ENCODE measurements around the gene AKNAD1.
"Not testable (repeated sequence)": the region's sequence is repeated elsewhere in the genome, so short reads cannot be mapped to it uniquely, and the experiment has no call there.

AKNAD1 gene, protein sequence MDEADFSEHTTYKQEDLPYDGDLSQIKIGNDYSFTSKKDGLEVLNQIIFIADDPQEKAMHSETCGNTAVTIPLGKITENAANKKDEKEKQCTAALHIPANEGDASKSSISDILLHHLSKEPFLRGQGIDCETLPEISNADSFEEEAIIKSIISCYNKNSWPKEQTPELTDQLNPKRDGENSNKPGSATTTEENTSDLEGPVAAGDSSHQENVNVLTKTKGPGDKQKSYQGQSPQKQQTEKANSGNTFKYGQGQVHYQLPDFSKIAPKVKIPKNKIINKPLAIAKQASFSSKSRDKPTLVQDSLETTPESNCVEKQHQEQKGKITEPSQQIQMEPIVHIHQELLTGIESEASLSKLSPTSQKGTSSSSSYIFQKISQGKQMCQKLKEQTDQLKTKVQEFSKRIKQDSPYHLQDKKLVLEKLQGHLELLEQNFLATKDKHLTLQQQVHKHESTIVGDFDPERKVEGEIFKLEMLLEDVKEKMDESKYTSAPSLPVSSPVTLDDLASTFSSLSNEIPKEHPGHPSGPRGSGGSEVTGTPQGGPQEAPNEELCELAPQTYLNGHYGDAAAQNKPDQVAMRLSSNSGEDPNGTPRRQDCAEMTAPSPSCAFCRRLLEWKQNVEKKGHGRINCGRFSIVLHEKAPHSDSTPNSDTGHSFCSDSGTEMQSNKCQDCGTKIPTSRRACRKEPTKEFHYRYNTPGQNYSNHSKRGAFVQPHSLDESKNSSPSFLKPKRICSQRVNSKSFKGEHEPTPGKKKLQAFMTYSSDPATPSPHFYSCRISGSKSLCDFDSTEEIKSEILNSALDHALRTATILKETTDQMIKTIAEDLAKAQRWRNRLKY

DNA sequence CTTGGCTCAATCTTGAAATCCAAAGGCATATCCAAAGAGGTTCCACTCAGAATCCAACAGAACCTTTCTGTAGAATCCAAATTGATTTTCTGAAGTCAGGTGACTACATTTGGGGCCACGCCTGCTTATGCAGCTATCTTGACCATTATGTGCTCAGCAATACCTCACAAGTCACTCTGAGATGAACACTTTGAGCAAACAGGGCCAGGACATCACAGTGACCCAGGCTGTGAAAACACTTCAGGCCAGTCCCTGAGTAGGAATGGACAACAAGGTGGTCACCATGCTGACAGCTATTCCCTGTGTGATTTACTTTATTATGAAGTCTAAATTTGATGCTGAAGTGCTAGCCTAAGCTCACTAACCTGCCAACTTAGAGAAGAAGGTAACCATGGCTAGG lies at the start of gene AKNAD1:
AKNAD1 (minus strand) TSS at position 101 of the 400 bp plus-strand sequence. CDS start 4,430 bp downstream, outside the sequence.
- no peak for DNase-seq (ENCODE audit: low read depth, low spot score)

DNA sequence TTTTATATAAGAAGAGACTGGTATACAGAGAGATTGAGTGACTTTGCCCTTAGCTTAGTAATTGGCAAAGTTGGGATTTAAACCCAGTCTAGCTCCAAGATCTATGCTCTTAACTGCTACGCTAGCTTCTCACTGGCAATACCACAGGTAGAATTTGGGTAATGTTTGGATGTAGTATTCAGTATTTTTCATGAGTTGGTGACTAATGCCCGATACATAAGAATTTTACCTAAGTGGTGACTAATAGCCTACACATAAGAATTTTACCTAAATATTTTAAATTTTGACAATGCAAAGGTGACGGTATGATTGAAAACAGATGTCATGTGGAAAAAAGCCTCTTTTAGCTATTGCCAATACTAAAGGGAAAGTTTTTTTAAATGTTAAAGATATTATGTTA lies 44.2 kb upstream of the AKNAD1 start:
- DNase-seq (ENCODE audit: low read depth, low spot score): no peak

DNA sequence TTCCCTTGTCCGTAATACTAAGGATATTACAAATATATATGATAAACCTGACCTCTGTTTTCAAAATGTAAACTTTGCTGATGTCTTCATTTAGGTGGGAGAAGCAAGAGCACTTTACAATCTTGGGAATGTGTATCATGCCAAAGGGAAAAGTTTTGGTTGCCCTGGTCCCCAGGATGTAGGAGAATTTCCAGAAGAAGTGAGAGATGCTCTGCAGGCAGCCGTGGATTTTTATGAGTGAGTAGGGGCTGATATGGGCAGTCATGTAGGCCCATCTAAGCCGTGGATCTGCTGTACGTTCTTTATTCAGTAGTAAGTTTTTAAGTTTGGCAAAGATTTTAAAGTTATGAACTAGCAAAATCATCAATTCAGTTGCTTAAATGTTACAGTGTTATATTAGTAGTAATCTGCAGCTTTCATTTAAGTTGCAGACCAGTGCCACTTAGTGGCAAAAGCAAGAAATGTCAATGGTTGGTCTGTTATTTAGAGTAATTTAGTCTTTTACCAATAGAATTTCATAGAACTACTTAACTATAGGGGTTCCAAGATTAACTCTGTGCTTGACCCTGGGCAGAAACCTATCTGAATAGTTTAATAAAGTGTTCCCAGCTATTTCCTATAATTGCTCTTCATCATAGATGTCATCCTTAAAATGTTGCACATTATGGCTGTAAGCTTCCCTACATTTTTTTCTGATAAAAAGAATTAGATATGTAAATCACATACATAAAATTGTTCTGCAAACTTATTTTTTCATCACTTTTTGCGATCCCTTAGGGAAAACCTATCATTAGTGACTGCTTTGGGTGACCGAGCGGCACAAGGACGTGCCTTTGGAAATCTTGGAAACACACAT lies 41.2 kb upstream of the AKNAD1 start:
- DNase-seq (ENCODE audit: low read depth, low spot score): peak; percentile 68

DNA sequence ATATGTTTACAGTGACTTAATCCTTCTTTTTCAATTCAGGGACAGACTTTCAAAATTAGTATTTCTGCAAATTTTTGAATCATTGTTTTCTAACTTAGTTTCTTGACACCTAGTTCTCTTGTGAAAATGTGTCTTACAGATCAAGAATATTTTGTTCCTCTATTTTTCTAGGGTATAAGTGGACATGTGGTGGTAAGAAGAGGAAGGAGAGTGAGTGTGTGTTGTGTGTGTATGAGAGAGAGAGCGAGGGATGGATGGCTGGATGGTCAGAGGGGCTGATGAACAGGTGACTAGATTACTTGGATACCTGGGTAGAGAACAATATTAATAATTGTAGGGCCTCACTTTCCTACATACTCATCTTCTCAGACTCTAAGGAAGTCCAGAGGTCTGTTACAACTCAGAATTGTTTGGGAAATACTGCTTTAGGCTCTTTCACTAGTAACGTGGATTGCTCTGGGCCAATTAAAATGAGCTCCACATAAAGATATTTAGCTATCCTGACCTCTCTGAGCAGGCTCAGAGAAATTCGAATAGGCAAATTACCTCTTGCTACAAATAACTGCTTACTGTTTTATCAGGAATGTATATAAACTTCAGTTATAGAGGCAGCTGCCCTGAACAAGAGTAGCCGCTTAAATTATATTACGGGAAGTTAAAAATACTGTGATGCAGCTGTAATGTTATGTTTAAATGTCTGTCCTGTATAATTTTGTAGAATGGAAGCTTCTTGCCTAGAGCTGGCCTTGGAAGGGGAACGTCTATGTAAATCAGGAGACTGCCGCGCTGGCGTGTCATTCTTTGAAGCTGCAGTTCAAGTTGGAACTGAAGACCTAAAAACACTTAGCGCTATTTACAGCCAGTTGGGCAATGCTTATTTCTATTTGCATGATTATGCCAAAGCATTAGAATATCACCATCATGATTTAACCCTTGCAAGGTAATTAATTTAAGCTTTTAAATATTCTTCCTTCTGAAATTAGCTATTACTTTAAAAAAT lies 39.6 kb upstream of the AKNAD1 start:
- peak; percentile 44 for DNase-seq (ENCODE audit: low read depth, low spot score)

DNA sequence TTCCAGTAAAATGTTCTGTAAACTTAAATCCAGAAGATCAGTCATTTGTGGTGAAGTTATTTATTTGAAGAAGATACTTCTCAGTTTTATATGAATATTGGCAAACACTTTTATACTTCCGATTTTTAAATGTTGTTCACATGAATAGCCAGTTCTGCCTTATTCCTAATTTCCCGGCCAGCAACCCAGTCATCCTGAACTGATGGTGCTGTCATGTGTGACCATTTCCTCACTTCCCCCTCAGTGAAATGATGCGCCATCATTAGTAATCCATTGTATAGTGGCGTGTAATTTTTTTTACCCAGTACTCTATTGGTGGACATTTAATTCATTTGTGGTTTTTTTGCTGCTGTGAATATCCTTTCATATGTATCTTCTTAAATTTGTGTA lies 36.2 kb upstream of the AKNAD1 start:
- no peak for DNase-seq (ENCODE audit: low read depth, low spot score)

DNA sequence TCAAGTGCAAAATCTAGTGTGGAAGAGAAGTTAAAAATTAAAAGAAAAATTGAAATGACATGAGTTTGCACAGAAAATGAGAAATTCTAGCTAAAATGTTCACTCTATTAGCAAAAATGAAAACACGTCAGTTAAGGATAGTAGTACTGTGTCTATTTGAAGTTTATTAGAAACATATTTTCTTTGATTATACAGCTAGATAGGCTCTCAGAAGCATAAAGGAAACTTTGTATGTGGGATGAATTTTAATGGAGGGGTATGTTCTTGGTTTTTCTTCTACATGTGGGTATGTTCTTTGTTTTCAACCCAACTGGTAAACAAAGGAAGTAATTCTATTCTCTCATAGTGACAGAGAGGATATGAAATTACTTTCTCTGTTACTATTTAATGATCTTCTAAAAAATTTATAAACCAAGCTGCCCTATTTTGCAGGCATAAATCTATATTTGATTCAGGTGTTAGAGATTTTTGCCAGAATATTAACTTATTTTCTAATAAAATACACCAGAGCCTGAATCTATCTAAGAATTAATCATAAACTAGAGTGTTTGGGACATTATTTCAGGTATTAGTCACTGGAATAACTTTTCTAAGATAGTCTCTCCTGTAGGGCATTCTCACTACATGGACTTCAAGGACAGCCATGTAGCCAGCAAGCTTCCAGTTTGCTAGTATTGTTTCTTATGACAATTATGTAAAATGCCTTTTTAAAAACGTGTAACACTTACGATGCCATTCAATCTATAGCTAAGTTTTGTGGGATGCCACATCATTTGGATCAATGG lies 35.7 kb upstream of the AKNAD1 start:
- no peak for DNase-seq (ENCODE audit: low read depth, low spot score)

DNA sequence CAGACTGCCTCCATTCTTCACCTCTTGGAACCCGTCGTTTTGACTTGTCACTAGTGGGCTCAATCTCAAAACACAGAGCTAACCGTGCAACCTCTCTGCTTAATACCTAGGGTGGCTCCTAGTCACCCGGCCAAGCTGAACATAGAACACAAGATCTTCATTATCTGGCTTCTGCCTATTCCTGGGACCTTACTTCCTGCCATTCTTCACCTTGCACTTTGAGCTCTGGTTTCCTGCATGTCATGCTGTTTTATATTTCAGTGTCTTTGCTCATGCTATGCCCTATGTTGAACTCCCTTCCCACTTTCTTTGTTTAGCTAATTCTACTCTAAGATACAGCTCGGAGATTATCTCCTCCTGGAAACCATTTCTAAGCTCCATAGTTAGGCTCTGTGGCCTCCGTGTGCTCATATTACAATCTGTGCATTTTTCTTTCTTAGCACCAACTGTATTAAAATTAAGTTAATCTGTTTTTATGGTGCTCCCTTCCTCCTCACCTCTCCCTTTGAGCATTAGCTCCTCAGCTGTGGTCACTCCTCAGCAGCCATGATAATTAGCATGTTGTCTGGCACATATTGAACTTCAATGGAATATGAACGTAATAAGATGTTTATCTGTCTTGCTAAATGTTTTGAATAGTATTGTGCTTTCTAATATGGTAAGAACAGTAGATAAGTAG lies 33.0 kb upstream of the AKNAD1 start:
- DNase-seq (ENCODE audit: low read depth, low spot score): no peak

DNA sequence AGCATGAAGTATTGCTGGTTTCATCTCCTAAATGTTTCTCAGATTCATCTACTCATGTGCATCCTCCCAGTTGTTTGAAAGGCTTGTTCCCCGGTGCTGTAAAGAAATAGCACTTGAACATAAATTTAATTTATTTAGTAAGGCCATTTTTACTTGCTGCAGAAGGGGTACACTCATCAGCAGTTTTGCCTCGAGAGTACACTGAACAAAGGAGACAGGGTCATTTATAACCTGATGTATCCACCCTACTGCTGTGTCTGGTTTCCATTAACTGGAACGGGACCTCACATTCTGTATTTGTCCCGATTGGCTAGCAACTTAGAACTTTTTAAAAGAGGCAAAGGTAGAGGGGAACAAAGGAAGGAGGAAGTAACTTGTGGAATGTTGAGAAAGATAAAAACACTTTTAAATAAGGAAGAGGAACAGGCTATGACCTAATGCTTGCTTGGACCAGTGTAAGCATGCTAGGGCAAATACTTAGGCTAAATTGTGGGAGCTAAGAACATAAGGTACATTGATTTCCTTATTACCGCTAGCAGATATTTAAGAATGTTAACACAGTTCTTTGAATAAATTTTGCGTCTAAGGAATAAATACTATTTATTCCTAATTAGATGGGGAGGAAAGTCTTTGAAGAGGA lies 32.2 kb upstream of the AKNAD1 start:
- DNase-seq (ENCODE audit: low read depth, low spot score): not testable (repeated sequence)

DNA sequence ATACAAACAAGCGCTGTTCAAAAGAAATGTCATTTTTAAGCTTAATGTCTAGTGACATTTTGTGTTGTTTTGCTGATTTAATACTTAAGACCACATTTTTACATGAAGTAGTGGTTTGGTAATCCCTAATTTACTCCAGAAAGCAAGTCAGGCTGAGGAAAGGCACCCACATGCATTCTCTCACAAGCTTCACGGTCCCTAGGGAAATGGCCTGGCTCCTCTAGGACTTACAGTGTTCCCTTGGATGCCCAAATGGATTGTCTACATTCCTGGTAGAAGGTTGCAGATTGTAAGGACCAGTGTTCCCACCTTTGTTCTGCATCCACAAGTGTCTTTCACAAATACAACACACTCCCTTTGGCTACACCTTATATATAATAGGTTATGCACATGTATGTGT lies 29.4 kb upstream of the AKNAD1 start:
- DNase-seq (ENCODE audit: low read depth, low spot score): no peak

DNA sequence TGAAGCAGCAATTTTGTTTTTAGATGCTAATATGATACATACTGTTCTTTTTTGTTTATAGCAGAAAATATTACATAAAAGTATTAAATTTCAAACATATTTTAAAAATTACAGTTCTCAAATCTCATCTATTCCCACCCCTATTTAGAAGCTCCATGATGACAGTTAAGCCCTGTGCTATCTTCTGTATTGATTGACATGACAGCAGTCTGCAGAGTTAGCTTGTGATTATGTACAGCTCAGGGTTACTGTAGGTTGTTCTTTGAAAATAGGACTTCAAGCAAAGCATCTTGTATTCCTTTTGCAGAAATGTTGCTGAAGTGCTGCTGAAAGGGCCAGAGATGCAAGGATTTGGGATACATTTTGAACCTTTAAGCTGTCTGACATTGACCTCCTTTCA lies 28.1 kb upstream of the AKNAD1 start:
- no peak for DNase-seq (ENCODE audit: low read depth, low spot score)

DNA sequence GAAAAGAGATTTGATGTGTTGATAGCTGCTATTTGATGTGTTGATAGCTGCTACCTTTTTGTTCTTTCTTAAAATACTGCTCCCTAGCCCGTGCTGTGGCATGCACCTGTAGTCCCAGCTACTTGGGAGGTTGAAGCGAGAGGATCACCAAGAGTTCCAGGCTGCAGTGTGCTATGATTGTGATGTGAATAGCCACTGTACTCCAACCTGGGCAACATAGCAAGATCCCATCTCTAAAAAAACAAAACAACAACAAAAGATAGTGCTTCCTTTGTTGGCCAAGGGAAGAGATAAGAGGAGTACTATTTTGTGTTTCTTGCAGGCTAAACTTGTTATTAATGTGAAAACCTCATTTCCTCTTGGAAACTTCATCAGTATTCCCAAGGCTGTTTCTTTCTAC lies 25.9 kb upstream of the AKNAD1 start:
- DNase-seq (ENCODE audit: low read depth, low spot score): no peak

DNA sequence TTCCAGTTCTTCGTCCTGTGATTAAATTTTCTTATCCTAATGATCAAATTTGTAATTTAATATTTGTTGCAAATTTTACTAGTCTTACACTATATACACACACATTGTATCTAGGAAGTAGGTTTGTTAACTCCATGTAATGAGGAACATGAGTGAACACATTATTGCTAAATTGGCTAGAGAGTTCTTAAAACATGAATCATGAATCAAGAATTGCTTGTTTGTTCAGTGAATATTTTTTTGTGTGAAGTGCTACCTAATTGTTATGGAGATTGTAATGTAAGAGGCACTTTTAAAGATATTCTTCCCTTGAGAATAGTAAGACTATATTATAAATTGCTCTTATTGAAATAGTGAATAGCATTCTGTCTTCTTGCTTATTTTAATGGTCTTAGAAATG lies 24.5 kb upstream of the AKNAD1 start:
- peak; percentile 26 for DNase-seq (ENCODE audit: low read depth, low spot score)

DNA sequence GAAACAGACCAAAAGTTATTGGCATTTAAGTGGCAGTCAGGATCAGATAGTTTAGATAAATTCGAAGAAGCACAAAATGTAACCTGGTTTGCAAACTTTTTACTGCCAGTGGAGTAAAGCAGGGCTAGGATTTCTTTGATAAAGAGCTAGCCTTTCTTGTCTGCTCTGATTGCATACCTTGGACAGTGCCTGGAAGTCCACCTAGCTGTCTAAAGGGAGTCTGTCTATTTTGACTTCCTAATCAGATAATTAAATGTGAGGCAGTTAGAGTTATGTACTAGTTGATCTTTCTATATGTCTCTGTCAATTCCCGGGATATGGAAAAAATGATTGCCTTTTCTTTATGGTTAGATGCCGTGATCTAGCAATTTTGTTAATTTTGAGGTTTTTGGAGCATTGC lies 24.0 kb upstream of the AKNAD1 start:
- DNase-seq (ENCODE audit: low read depth, low spot score): peak; percentile 23

DNA sequence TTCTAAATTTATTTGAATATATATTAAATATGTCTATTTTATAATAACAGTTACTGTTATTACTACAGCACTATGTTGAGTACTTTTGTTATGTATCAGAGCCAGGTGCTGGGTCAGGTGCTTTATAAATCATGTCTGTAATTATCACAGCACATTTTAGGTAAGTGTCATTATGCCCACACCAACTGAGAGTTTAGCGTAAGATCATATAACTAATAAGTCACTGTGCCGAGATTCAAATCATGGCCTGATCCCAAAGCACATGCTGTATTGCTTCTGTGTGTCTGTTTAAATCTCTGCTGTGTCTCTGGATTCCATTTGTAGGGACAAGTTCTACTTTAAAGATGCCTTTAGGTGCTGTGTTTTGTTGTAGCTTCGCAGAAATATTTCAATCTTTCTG lies 21.8 kb upstream of the AKNAD1 start:
- DNase-seq (ENCODE audit: low read depth, low spot score): no peak

DNA sequence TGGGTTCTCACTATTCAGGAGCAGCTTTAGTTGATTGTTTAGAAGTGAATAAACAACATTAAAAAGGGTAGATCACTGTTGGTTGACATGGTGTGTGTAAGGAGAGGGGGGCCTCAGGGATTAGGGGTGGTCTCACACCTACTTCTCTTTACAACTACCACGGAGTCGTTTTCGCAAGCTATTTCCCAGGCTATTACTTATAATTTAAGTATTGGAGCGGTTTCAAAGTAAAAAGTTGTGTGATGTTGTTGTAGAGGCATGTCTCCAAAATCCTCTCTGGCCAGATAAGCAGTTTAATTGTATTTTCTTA lies 21.2 kb upstream of the AKNAD1 start:
- no peak for DNase-seq (ENCODE audit: low read depth, low spot score)

DNA sequence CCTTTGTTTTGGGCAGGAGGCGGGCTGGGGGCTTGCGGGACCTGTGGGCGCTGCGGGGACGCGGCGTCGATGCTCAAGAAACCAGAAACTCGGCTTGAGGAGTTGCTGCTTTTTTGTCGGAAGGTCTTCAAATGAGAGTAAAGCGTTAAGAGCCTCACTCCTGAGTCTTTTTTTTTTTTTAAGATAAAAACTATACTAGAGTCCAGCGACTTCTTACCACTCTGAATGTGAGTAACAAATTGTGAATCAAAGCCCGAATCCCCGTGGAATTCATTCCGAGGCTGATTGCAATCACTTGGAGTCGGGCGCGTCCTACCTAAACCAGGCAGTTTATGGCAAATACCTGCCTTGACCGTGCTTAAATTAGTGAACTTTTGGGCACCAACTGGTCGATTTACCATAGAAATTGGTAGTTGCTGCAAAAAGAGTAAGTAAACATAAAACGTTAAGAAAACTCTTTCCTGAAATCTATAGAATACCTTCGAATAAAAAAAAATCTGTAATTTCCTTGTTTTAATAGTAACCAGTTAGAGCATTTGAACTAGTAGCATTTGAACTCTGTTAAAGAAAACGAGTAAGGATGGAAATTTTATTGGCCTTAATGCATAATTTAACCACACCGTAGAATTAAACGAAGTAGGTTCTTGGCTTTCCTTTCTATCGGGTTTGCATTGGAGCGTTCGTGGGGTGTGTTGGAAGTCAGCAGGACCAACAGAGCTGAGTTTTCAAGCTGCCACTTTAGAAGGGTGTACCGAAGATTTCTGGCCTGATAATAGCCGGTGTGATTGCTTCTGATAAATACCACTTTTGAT lies 20.7 kb upstream of the AKNAD1 start:
- DNase-seq (ENCODE audit: low read depth, low spot score): peak; percentile 59

DNA sequence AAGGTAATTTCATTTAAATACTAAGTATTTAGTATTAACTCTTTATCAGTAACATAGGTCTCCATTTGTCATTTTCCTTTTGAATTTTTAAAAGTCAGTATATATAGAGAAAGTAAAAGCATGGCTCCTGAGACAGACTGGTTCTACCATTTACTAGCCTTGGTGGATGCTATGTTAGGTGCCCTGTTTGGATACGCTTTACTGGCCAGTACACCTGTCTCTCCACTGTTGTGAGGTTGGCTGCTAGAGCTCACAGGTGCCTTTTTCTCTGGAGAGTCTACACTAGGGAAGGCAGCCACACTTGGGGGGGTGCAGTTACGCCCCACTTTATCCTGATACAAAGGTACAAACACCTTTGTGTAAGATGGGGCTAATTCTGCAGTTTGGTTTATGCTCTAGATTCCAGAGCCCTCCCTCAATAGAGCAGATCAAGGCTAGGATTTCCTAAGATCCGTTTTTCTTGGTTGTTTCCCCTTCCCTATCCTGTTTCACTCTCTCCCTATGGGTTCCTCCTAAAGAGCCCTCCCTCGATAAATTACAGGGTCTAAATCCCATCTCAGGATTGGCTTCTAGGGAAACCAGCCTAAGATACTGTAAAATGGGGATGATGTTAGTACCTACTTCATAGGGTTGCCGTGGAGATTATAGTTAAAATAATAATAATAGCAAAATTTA lies 14.3 kb upstream of the AKNAD1 start:
- no peak for DNase-seq (ENCODE audit: low read depth, low spot score)

Measured in astrocyte of the hippocampus (primary cell).